Hepatocyte (in vitro differentiated cells): ENCODE measurements around the gene FBXL17.

ENCODE experiments used
- EZH2 ChIP-seq: fragments of 200-600 bp; sonication (generic); IDR thresholded peaks from 2 replicates; pipeline ENCODE4 v1.6.1; 2016; ENCODE audit warnings: antibody characterized with exemption, mild to moderate bottlenecking, borderline replicate concordance
- TF ChIP-seq, protein P1 (sequence below): fragments of 200-600 bp; sonication (generic); IDR thresholded peaks from 2 replicates; pipeline ENCODE4 v1.5.1; 2016; ENCODE audit warnings: antibody characterized with exemption, mild to moderate bottlenecking; ENCODE audit not compliant: poor library complexity

DNA sequence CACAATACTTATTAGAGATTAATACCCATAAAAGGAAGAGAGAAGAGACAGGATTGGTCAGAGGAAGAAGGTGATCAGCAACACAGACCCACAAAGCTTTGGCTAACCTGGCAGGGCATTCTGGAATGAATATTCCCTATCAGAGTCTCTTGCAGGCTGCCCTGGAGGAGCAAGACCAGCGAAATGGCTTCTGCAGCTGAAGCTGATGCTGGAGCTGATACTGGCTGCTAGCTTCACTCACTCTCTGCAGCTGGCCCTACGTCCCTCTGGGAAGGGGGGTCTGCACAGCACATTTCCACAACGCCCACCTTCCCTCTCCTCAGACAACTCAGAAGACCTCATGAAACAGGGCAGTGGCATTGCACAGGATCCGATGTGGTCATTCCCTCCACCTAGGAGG lies 541.3 kb downstream of the FBXL17 start:
- TF ChIP-seq, protein P1, sequence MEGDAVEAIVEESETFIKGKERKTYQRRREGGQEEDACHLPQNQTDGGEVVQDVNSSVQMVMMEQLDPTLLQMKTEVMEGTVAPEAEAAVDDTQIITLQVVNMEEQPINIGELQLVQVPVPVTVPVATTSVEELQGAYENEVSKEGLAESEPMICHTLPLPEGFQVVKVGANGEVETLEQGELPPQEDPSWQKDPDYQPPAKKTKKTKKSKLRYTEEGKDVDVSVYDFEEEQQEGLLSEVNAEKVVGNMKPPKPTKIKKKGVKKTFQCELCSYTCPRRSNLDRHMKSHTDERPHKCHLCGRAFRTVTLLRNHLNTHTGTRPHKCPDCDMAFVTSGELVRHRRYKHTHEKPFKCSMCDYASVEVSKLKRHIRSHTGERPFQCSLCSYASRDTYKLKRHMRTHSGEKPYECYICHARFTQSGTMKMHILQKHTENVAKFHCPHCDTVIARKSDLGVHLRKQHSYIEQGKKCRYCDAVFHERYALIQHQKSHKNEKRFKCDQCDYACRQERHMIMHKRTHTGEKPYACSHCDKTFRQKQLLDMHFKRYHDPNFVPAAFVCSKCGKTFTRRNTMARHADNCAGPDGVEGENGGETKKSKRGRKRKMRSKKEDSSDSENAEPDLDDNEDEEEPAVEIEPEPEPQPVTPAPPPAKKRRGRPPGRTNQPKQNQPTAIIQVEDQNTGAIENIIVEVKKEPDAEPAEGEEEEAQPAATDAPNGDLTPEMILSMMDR: no peak
- TF ChIP-seq EZH2: no peak
